GM21526 (cell line): ENCODE measurements around the gene GRK6.
A peak's percentile ranks its signal among the peaks of the same experiment; 100 is the strongest.
"Not testable (repeated sequence)": the region's sequence is repeated elsewhere in the genome, so short reads cannot be mapped to it uniquely, and the experiment has no call there.

ENCODE experiments used
- ATAC-seq: cut with Tn5 transposase; IDR thresholded peaks from one replicate; pipeline ENCODE4 v1.9.1; 2021; ENCODE audit warnings: moderate library complexity; ENCODE audit not compliant: unreplicated experiment, low FRiP score

Gene GRK6

GRCh38 chr5:177397875-177398390 lies 28.5 kb upstream of the GRK6 start:
- no peak for ATAC-seq

- ATAC-seq, result no peak
These were observed 26.2 kb upstream of the GRK6 start, which contains the start of gene PFN3 for GRCh38 chr5:177399997-177400868. TSS of gene PFN3 (minus strand) at chr5:177400661. CDS start at chr5:177400576, 85 bp downstream.

- no peak for ATAC-seq
These were observed 24.0 kb upstream of the GRK6 start for GRCh38 chr5:177402271-177403043.

GRCh38 chr5:177403102-177403791 lies 23.2 kb upstream of the GRK6 start:
- peak; percentile 10 for ATAC-seq

GRCh38 chr5:177403792-177404640 lies 22.5 kb upstream of the GRK6 start:
- ATAC-seq, result peak; percentile 69

DNA sequence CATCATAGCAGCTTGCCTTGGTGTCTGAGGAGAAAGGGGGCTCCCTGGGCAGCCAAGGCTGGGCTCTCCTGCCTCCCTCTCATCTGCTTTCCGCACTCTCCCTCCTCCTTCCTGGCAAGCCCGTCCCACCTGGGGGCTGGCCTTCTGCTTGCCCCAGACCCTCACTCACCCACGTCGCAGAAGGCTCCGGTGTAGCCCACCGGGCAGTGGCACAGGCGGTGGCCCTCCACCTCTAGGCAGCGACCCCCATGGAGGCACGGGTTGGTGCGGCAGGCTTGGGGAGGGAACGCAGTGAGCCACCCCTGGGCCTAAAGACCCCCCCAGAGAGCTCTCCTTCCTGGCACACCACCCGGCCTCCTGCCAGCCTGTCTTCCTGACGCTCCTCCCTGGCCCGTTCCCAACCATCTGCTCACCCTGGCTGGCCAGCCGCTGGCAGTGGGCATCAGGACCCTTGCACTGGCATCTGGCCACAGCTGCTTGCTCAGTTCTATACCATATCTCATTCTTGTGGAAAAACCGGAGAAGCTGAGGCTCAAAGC lies 21.8 kb upstream of the GRK6 start:
- ATAC-seq, result no peak

DNA sequence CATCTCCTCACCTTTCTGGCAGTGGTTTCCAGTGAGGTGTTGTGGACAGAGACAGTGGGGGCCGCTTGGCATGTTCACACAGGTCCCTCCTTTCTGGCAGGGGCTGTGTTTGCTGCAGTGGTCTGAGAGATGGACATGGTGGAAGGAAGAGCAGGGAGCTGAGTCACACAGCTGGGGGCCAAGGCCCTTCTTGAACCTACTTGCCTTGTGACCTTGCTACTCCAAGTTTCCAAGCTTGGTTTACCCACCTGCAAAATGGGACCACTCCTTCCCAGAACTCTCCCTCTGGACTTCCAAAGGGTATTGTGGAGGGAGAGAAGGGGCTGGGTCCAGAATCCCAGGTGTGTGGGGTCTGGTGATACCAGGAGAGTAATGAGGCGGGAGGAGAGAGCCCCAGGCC lies 21.2 kb upstream of the GRK6 start:
- ATAC-seq, result no peak

DNA sequence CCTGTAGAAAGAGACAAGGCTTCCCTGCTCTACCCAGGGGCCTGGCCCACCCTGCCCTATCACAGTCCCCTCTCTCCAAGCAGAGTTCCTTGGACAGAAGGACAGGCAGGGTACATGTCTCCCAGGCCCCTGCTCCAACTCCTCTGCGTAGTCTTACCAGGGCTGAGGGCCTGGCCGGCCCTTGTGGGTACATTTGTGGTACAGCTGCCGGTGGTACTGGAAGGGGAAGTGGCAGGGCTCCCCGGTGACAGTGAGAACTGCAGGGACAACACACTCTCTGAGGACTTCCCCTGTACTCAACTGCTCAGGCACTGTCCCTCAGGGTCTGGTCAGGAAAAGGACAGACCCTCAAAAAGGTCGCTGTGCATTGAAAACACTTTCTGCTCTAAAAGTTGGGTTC lies 20.7 kb upstream of the GRK6 start:
- ATAC-seq, result no peak

- no peak for ATAC-seq
These were observed 17.3 kb upstream of the GRK6 start, which contains the start of gene F12 for GRCh38 chr5:177409043-177409801. TSS of gene F12 (minus strand) at chr5:177409564. CDS start at chr5:177409527, 37 bp downstream.

GRCh38 chr5:177410575-177410974 lies 15.9 kb upstream of the GRK6 start:
- ATAC-seq, result no peak

DNA sequence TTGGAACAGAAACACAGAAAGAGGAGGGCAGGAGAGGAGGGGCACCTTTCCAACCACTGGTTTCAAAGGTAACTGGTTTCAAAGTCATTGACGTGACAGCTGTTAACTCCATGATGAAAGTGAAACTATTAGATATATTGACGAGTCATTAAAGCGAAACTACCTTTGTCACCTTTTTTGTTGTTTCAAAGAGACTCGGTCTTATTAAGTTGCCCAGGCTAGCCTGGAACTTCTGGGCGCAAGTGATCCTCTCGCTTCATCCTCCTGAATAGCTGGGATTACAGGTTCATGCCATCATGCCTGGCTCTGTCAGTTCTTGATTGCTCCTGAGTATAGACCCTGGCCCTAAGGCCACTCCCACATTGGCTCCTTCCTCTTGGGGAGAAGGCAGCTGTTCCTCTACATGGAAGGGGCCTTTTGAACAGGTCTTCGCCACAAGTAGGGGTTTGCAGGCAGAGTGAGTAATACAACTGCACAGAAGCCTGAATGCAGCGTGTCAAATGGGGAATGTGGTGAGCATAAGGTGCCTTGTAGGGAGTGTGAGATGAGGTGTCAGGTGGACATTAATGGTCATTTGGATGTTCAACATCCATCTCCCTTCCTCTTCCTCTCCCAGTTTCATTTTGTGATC lies 13.8 kb upstream of the GRK6 start:
- peak; percentile 56 for ATAC-seq

DNA sequence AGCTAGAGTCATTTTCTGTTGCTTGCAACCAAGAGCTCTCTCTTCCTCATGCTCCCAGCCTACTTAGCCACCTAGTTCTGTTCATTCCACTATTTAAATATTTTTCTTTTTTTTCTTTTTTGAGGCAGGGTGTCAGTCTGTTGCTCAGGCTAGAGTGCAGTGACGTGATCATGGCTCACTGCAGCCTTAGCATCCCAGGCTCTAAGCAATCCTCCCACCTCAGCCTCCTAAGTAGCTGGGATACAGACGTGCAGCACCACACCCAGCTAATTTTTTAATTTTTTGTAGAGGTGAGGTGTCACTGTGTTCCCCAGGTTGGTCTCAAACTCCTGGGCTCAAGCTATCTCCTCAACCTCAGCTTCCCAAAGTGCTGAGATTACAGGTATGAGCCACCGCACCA lies 12.0 kb upstream of the GRK6 start:
- no peak for ATAC-seq

DNA sequence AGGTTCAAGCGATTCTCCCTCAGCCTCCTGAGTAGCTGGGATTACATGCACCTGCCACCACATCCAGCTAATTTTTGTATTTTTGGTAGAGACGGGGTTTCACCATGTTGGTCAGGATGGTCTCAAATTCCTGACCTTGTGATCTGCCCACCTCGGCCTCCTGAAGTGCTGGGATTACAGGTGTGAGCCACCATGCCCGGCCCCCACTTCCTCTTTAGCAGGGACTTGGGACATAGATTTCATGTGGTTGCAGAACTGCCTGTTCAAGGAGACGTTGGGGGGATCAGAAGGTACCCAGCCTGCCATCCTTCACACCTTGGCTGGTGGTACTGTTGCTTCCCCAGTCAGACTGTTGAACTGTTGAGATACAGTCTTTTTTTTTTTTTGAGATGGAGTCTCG lies 9.4 kb upstream of the GRK6 start:
- ATAC-seq, result not testable (repeated sequence)

DNA sequence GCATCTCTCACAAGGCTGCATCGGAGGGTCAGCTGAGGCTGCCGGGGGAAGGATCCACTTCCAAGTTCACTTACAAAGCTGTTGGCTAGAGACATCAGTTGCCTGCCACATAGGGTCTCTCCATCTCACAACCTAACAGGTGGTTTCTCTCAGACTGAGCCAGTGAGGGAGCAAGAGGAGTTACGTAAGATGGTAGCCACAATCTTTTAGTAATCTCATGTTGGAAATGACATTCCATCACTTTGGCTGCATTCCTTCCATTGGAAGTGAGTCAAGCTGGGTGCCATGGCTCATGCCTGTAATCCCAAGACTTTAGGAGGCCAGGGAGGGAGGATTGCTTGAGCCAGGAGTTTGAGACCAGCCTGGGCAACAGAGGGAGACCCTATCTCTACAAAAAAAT lies 7.4 kb upstream of the GRK6 start:
- ATAC-seq, result no peak

DNA sequence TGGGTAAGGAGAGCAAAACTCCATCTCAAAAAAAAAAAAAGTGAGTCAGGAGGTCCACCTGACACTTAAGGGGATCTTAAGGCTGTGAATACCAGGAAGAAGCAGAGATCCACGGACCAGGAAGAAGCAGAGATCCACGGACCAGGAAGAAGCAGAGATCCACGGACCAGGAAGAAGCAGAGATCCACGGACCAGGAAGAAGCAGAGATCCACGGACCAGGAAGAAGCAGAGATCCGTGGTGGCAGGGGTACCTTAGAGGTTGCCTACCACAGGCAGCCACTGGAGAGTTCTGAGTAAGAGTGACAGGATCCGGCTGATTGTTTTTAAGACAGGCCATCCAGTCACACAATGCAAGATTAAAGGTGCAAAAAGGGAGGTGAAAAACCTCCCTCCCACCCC lies 6.0 kb upstream of the GRK6 start:
- not testable (repeated sequence) for ATAC-seq

- no peak for ATAC-seq
These were observed 5.2 kb upstream of the GRK6 start for GRCh38 chr5:177421062-177421798.

- no peak for ATAC-seq
These were observed 2.8 kb upstream of the GRK6 start for GRCh38 chr5:177423671-177424070.
